ENCODE measurements around the gene TTC23. TPM values are rescaled to one million over a fixed set of nuclear protein-coding genes. Genes with fewer than 3 reads are reported as not detected.
A peak's percentile ranks its signal among the peaks of the same experiment; 100 is the strongest.

Gene TTC23
- total RNA-seq, 4 donors from 2014 or later, result 12.1 to 27.7 (median 21.5) TPM

DNA sequence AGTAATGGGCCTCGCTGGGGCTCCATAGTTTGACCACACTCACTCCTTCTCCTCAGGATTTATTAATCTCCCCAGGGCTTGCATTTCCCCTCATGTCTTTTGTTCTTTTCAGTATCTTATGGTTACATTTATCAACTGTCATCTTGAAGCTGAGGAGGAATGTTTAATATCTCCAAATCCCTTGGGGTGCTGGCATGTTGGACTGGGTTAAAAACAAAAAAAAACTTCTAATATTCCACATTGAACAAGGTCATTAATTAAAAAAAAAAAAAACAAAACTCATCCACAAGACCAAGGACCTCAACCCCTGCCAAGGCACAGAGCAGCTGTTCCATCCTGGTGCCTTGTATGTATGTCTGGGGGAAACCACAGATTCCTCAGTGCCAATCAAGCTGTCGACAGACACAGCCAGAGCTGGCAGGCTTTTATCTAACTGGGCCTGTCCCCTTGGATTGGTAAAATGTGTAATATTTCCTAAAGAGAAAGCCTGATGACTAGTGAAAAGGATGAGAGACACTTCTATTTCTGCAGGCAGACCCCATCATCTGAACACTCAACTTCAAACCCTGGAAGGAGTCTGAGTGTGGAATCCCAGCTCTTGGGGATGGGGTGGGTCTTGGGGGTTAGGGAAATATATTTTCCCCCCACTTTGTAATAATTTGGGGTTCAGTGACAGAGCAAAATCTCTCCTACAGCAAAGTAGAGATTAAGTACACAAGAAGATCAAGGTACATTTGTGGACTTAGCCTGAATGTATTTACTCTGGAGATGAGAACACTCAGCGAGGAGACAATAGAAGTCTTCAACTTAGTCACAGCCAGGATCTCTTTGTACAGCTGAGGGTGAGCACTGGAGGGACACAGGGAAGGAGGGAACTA lies 69.1 kb downstream of the TTC23 start:
- H3K27me3 ChIP-seq, result no peaks in the 10 kb centered on the region
- intact Hi-C loops (cut with DNase I), result no loop called here
- peaks cover 0 to 31% (median 0%) of the 10 kb centered on the region in 3 donors for H3K4me1 ChIP-seq
- H3K4me3 ChIP-seq, result no peak overlapping the region
- H3K36me3 ChIP-seq, result peaks cover 0 to 31% (median 0%) of the 10 kb centered on the region in 3 donors
- peak overlapping the region; percentile 1 to 81 (median 70) for H3K27ac ChIP-seq
- no peak for DNase-seq
- no peaks in the 10 kb centered on the region for H3K9me3 ChIP-seq
- 48 to 61% methylated on average over 2 to 3 of the region's 3 CpGs for WGBS, 2 donors
- TF ChIP-seq CTCF (IDR thresholded peaks at IDR 0.05), result no peak

DNA sequence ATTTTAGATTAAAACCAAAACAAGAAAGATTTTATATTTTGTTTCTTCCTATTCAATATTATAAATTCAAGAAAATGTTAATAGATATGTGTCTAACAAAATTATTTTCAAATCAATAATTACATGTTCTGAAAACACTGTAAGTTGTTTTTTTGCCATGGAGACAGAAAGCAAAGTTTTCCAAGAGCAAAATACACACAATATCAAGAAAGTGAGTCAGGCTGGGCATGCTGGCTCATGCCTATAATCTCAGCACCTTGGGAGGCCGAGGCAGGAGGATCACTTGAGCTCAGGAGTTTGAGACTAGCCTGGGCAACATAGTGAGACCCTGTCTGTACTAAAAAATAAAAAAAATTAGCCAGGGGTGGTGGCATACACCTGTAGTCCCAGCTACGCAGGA lies 71.7 kb downstream of the TTC23 start:
- no peak for DNase-seq
- WGBS, 2 donors, result 52 to 68% methylated on average over 2 of the region's 2 CpGs
- no peaks in the 10 kb centered on the region for H3K9me3 ChIP-seq
- intact Hi-C loops (cut with DNase I), result no loop called here
- H3K27ac ChIP-seq, result peak overlapping the region in 2 of 4 donors; percentile 87 to 88
- no peak overlapping the region for H3K4me3 ChIP-seq
- peaks cover 0 to 39% (median 0%) of the 10 kb centered on the region in 3 donors for H3K4me1 ChIP-seq
- no peaks in the 10 kb centered on the region for H3K27me3 ChIP-seq
- H3K36me3 ChIP-seq, result peaks cover 0 to 41% (median 0%) of the 10 kb centered on the region in 3 donors
- TF ChIP-seq CTCF (IDR thresholded peaks at IDR 0.05), result no peak
- TF ChIP-seq POLR2A (IDR thresholded peaks at IDR 0.05), result no peak

DNA sequence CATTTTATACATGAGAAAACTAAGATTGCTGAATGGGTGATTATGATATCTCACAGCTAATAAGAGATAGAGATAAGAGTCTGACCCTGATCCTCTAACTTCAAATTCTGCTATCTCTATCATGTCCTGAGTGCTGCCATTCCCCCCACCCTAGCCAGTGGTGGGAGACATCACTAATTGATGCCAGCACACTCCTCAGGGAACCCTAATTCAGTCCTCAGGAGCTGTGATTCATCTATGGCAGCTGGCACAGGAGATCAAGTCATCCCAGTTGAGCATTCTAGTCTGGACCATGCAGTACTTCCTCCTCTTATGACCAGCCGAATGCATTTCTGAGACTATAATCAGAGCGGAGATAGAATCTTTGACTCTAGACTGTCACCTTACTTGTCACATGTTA lies 72.6 kb downstream of the TTC23 start:
- TF ChIP-seq CTCF (IDR thresholded peaks at IDR 0.05), result no peak
- TF ChIP-seq POLR2A (IDR thresholded peaks at IDR 0.05), result no peak
- Histone ChIP-seq H3K36me3 (peaks cover 0 to 49% (median 7%) of the 10 kb centered on the region in 3 donors), H3K27ac (peak overlapping the region in 3 of 4 donors; percentile 73 to 88 (median 87)), H3K4me1 (peaks cover 0 to 36% (median 0%) of the 10 kb centered on the region in 3 donors), H3K4me3 (no peak overlapping the region), H3K9me3 (no peaks in the 10 kb centered on the region), H3K27me3 (no peaks in the 10 kb centered on the region)
- intact Hi-C loops (cut with DNase I), result no loop called here
- no peak for DNase-seq
- WGBS, 2 donors, result 77 to 100% methylated on average over 2 of the region's 2 CpGs

DNA sequence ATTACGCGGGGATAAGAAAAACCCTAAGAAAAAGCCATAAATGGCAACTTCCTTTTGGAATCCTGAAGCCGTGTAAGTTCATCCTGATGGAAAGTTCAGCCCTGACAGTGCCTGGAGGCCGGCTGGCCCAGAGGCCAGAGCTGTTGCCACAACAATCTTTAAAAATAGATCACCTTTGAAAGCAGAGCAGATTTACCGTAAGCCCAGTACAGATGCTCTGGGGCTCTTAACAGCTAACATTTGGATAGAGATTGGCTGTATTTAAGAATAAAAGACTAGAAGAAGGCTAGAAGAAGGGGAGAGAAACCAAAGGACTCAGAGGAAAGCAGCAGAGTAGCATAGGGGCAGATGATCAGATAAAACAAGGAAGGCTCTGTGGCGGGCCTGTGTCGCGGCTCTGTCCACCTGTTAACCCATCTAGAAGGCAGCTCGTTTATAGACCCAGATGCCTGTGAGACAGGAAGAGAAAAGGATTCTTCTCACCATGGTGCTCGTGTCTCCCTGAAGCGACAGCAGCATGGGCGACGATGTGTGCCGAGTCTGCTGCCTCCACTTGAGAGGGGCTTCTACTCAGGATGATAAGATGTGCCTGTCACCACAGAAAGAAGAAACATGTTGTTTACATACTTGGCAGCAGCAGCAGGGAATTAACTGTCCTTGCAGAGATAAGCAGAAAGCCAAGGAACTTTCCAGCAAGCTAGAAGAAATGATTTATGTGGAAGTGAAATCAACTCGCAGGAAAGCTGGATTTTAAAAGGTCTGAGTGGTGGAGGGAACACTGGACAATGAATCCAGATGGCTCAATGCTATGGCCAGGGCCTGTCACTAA lies 74.6 kb downstream of the TTC23 start:
- 73 to 78% methylated on average over 12 to 15 of the region's 15 CpGs for WGBS, 2 donors
- Histone ChIP-seq H3K4me3 (no peak overlapping the region), H3K27ac (peak overlapping the region; percentile 41 to 88 (median 87)), H3K9me3 (no peaks in the 10 kb centered on the region), H3K36me3 (peaks cover 0 to 59% (median 7%) of the 10 kb centered on the region in 3 donors), H3K4me1 (peaks cover 0 to 20% (median 0%) of the 10 kb centered on the region in 3 donors), H3K27me3 (no peaks in the 10 kb centered on the region)
- no peak for DNase-seq
- TF ChIP-seq CTCF (IDR thresholded peaks at IDR 0.05), result no peak
- no peak for TF ChIP-seq POLR2A (IDR thresholded peaks at IDR 0.05)
- intact Hi-C loops (cut with DNase I), result no loop called here

All from esophagus squamous epithelium (tissue), 5 donors.